HuH-7.5 (cell line): ENCODE data around the gene ATXN10.

Source experiments
- DNase-seq: peaks from one replicate; pipeline ENCODE4 v3.0.0; 2011; ENCODE audit warnings: low spot score

ATXN10 gene

DNA sequence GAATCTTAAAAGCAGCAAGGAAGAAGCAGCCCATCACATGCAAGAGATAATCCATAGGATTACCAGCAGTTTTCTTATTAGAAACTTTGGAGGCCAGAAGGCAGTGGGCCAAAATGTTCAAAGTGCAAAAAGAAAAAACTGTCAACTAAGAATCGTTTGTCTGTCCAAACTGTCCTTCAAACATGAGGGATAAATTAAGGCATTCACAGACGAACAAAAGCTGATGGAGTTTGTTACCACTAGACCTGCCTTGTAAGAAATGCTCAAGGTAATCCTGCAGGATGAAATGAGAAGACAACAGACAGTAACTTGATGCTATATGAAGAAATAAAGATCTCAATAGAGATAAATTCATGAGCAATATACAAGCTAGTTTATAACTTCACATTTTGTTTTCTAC lies 154.9 kb downstream of the ATXN10 start:
- DNase-seq: no peak

GRCh38 chr22:45828841-45829240 lies 157.2 kb downstream of the ATXN10 start:
- no peak for DNase-seq

DNA sequence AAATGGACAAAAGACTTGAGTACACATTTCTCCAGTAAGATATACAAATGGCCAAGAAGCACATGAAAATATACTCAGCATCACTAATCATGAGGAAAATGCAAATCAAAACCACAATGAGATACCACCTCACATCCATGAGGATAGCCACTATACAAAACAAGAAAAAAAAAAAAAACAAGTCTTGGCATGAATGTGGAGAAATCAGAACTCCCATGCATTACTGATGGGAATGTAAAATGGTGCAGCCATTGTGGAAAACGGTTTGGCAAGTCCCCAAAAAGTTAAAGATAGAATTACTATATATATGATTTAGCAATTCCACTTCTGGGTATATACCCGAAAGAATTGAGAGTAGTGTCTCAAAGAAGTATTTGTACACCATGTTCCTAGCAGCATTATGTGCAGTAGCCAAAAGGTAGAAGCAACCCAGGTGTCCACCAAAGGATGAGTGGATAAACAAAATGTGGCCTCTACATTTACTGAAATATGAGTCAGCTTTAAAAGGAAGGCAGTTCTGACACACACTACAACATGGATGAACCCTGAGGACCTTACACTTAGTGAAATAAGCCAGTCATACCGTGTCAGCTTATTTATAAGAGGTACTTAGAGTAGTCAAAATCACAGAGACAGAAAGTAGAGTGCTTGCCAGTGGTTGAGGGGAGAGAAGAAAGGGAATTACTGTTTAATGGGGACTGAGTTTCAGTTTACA lies 159.1 kb downstream of the ATXN10 start:
- DNase-seq: no peak

- no peak for DNase-seq
Measured at GRCh38 chr22:45831394-45831793, 159.8 kb downstream of the ATXN10 start.

DNA sequence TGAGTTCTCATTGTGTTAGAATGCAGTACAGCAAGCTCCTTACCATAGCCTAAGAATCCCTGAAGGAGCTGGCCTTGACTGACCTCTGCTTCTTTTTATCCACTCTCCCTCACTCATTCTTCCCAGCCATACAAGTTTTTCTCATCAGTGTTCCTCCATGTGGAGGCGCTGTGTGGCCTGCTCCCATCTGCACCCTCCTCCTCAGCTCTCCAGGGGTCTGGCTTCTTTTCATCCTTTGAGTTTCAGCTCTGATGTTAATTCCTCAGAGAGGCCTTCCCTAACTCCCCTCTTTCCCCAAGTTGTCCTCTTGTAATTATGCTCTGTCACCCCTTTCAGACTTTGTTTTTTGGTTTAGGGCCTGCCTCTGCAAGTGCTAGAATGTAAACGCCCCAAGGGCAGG lies 160.5 kb downstream of the ATXN10 start:
- DNase-seq: no peak

- DNase-seq: no peak
Measured at GRCh38 chr22:45832959-45833580, 161.4 kb downstream of the ATXN10 start.

DNA sequence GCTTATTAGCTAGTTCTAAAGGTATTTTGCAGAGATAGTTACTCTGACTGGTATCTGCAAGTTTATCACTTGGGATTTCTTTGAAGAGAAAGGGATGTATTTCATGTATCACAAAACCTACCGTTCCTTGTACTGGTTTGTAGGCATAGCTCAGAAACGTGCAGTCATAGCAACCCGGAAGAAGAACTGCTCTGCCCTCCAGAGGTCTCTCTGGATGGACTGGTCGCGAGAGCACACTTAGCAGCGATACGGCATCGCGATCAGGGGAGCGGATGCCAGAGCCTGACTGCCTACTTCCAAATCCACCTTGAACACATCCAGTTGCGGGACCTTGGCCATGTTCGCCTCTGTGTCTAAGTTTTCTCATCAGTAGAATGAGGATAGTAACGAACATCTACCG lies 162.0 kb downstream of the ATXN10 start:
- no peak for DNase-seq

DNA sequence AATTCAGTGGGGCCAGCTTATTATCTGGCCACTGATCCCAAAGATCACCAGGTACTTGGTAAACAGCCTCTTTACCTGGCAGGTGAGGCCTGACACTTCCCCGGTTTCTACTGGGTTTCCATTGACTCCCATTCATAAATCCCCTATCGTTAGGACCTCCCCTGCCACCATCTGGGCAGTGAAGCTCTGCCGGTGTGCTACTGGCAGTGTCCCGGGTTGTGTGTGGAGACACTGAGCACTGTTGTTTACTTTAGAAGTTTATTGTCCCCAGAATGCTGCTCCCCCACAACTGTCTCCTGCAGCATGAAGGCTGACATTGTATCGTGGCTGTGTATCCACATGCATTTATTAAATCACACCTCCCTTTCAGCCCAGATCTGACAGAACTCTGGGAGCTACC lies 162.6 kb downstream of the ATXN10 start:
- no peak for DNase-seq

- no peak for DNase-seq
Measured at GRCh38 chr22:45834795-45835194, 163.2 kb downstream of the ATXN10 start.

DNA sequence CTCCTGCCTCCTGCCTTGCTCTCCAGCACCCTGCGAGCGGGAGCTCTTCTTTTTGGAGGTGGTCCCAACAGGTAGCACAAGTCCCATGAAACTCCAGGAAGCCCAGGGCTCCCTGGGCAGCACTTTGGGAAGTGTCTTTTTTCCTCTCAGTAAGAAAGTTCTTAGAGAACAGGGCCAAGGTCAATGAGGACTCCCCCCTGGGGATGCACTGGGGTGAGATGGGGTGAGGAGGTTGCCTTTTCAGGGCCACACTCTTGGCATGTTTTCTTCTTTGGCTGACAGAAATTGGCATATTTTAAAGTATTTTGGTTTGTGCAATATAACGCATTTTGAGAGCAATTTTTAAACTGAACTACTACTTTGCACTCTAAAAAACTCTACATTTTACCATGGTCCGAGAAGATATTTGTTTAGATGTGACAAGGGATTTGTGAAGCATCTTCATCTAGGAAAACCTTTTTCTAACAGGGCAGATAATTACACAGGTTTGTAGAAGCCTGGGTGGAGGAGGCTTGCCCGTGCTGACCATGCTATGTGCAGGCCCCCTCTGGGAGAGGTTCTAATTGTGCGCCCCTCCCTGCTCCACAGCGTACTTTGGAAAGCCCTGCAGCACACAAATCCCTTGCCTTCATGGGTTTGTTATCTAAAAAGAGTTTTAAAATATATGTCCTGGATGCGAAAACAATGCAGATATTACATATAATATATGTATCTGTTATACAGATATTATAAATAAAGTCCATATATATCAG lies 165.0 kb downstream of the ATXN10 start:
- no peak for DNase-seq

GRCh38 chr22:45837508-45837907 lies 165.9 kb downstream of the ATXN10 start:
- DNase-seq: no peak

GRCh38 chr22:45838305-45838887 lies 166.8 kb downstream of the ATXN10 start:
- no peak for DNase-seq

- no peak for DNase-seq
Measured at GRCh38 chr22:45840483-45840882, 168.8 kb downstream of the ATXN10 start.

- DNase-seq: no peak
Measured at GRCh38 chr22:45842291-45842991, 170.8 kb downstream of the ATXN10 start.

DNA sequence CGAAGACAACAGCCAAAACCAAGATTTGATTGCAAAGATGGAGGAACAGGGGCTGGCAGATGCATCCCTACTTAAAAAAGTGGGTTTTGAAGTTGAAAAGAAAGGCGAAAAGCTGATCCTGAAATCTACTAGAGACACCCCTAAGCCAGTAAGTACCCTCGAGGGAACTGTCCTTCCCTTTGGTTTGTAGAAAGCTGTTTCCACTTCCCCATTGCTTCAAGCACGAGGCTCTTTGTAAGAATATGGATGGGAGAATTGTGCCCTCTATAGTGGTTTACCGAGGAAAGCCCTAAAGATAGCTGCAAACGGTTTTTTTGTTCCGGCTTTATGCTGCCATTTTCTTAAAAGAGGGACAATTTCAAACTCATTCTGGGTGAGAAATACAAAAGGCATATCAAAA lies 171.4 kb downstream of the ATXN10 start:
- DNase-seq: no peak

DNA sequence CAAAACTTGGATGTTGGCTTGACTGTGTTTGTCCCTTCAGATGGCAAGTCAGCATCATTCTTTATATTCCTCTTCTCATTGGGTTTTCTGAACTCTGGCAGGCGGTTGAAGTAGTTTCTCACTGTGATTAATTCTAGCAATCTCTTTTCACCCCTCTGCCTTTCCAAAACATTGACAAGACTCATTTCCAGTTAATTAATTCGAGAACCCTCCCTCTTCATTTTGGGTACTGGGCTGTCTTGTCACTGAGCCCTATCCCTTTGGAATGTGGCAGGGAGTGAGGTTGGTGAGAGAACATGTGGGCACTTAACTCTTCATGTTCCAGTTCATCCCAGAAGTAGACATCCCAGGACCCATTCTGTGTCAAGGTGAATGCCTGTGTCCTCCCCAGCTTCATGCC lies 172.4 kb downstream of the ATXN10 start:
- DNase-seq: no peak

GRCh38 chr22:45845076-45845487 lies 173.4 kb downstream of the ATXN10 start:
- no peak for DNase-seq

DNA sequence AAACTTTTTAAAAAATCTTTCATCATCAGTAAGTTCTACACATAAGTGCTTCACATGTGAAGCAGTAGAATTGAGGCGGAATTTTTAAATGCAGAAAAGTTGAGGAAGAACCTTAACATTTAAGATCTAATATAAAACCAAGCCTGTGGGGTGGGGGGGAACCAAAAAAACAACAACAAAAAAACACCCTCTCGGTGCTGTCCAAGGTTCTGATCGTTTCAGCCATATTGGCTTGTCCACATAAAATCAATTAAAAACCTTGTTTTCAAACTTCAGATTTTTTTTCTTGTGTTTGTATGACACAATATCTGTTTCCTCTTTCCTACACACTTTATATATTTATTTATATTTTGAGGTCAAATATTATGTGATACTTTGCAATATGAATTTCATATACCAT lies 175.3 kb downstream of the ATXN10 start:
- no peak for DNase-seq

GRCh38 chr22:45848904-45849303 lies 177.3 kb downstream of the ATXN10 start:
- DNase-seq: no peak

DNA sequence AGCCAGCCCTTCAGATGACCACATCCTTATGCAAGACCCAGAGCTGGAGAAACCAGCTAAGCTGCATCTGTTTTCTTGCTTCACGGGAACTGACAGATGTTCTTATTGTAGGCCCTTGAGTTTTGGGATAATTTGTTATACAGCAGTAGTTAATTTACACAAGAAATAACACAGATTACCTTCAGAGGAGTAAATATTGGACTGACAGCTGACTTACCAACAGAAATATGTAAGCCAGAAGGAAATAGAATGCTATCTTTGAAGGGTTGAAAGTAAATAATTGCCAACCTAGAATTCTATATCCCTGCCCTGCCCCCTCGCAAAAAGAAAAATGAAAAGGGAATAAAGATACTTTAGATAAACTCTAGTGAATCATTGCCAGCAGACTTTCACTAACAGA lies 181.2 kb downstream of the ATXN10 start:
- DNase-seq: no peak

GRCh38 chr22:45855961-45856360 lies 184.3 kb downstream of the ATXN10 start:
- DNase-seq: no peak

DNA sequence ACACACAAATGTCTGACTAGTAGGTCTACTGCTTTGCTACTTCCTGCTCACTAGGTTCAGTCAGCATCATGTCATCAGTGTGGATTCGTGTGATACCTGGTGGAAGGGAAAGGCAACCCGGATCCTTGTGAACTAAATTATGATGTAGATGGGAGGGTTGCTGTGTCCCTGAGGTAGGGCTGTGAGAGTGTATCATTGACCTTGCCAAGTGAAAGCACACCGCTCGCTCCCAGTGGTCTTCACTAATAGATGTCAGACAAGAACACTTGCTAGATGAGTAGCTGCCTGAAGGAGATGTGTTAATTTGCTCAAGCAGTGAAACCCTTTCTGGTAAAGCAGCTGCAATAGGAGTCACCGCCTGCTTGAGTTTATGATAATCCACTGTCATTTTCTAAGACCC lies 185.9 kb downstream of the ATXN10 start:
- no peak for DNase-seq
